Stomach (tissue), 9 donors: ENCODE measurements around the gene DOCK3. TPM values are rescaled to one million over a fixed set of nuclear protein-coding genes. Genes with fewer than 3 reads are reported as not detected.
"Not testable (repeated sequence)": the region's sequence is repeated elsewhere in the genome, so short reads cannot be mapped to it uniquely, and the experiment has no call there.

ENCODE experiments used
- DNase-seq, 2 donors: peaks; one replicate each; pipeline versions ENCODE4 v3.0.0 to v3.0.0-alpha.2; 2013 to 2019
- H3K27ac ChIP-seq, 5 donors: fragments of 200-600 bp in 4 of 5; sonication (generic) in 4 of 5; one replicate each; pipeline ENCODE4 v1.5.1; 2013 to 2019; ENCODE audit warnings: mild to moderate bottlenecking in 1 of 5, moderate library complexity in 1 of 5
- H3K27me3 ChIP-seq, 3 donors: fragments of 200-600 bp; sonication (generic); one replicate each; pipeline ENCODE4 v1.5.1; 2017 to 2019; ENCODE audit warnings: mixed run types in 1 of 3
- H3K36me3 ChIP-seq, 4 donors: fragments of 200-600 bp; sonication (generic); 1 replicate in 3 of 4; 2 replicates in 1 of 4; pipeline ENCODE4 v1.5.1; 2016 to 2019
- H3K4me1 ChIP-seq, 4 donors: fragments of 200-600 bp; sonication (generic); one replicate each; pipeline ENCODE4 v1.5.1; 2016 to 2019
- H3K4me3 ChIP-seq, 4 donors: fragments of 200-600 bp; sonication (generic) in 3 of 4; one replicate each; pipeline ENCODE4 v1.5.1; 2016 to 2019; ENCODE audit warnings: mild to moderate bottlenecking in 1 of 4
- H3K9me3 ChIP-seq, 4 donors: fragments of 200-600 bp; sonication (generic); one replicate each; pipeline ENCODE4 v1.5.1; 2016 to 2019
- CTCF ChIP-seq, 7 experiments: fragments of 450-650 bp in 4 of 7; fragments of 200-600 bp in 3 of 7; sonication (generic) in 3 of 7; IDR thresholded peaks; one replicate each; pipeline ENCODE4 v1.5.1; 2016 to 2019; ENCODE audit warnings: antibody characterized with exemption in 7 of 7, control low read depth in 2 of 7, mild to moderate bottlenecking in 1 of 7
- EP300 ChIP-seq: sonication (generic); formaldehyde crosslinking; IDR thresholded peaks from one replicate; pipeline ENCODE4 v1.6.1; 2017; ENCODE audit warnings: antibody characterized with exemption
- POLR2A ChIP-seq, 4 donors: fragments of 450-650 bp; IDR thresholded peaks; one replicate each; pipeline ENCODE4 v1.6.1; 2016; ENCODE audit warnings: antibody characterized with exemption in 4 of 4, control low read depth in 2 of 4, mild to moderate bottlenecking in 1 of 4, moderate library complexity in 1 of 4
- POLR2AphosphoS5 ChIP-seq, 3 donors: sonication (generic); formaldehyde crosslinking; IDR thresholded peaks; one replicate each; pipeline ENCODE4 v1.6.1; 2016; ENCODE audit warnings: antibody characterized with exemption in 3 of 3
- WGBS, 5 donors: extraction: QIAGEN DNeasy Blood & Tissue Kit in 3 of 5; methylation state at CpG; one replicate each; pipeline versions ENCODE4 v1.1.5 to v1.1.7; 2013 to 2018; 5-methylcytosine and 5-hydroxymethylcytosine counted together
- intact Hi-C: fragments of 100-400 bp; cut with DNase I; formaldehyde crosslinking; loops from one replicate; pipeline ENCODE4 v1.15.1; 2023; ENCODE audit warnings: low total_unique reads
- polyA plus RNA-seq, 3 donors: library from polyadenylated mRNA; stranded (reverse); fragments of 200-250 nt; gene quantifications; one replicate each; pipeline ENCODE4 v1.2.3, GENCODE V29; 2013
- total RNA-seq, 5 donors: library from RNA; depleted of rRNA; stranded (reverse); fragments of >200 nt; gene quantifications; one replicate each; pipeline versions ENCODE4 v1.1.0 to v1.2.3, GENCODE V29; 2014 to 2016
- donor health status: healthy with polysubstance abuse.
- donor health status: Bipolar disorder and iron deficiency.
- donor health status: healthy.

DOCK3 gene
- total and polyA plus RNA-seq, 8 donors: 0.06 to 2.3 (median 1.0) TPM; not detected in 2

- no peaks in the 10 kb centered on the region for H3K4me1 ChIP-seq
- H3K27ac ChIP-seq: no peak overlapping the region
- TF ChIP-seq POLR2A (IDR thresholded peaks at IDR 0.05) (no peak), POLR2AphosphoS5 (IDR thresholded peaks at IDR 0.05) (no peak), EP300 (no peak), CTCF (IDR thresholded peaks at IDR 0.05) (no peak)
- 47 to 73% (median 54%) methylated on average over 1 to 4 of the region's 4 CpGs for WGBS, 5 donors
- H3K27me3 ChIP-seq: no peaks in the 10 kb centered on the region
- DNase-seq: no peak
- H3K9me3 ChIP-seq: peaks cover 3 to 20% (median 8%) of the 10 kb centered on the region in 4 donors
- intact Hi-C loops: no loop called here
- H3K4me3 ChIP-seq: no peak overlapping the region
- no peaks in the 10 kb centered on the region for H3K36me3 ChIP-seq
Measured at GRCh38 chr3:51304230-51304629, 629.5 kb downstream of the DOCK3 start.

GRCh38 chr3:51306093-51306492 lies 631.4 kb downstream of the DOCK3 start:
- no peak for DNase-seq
- WGBS, 5 donors: 91 to 100% (median 97%) methylated on average over 1 of the region's 1 CpG
- no peaks in the 10 kb centered on the region for H3K4me1 ChIP-seq
- no peak overlapping the region for H3K4me3 ChIP-seq
- TF ChIP-seq POLR2A (IDR thresholded peaks at IDR 0.05) (no peak), CTCF (IDR thresholded peaks at IDR 0.05) (no peak), EP300 (no peak), POLR2AphosphoS5 (IDR thresholded peaks at IDR 0.05) (no peak)
- no peaks in the 10 kb centered on the region for H3K36me3 ChIP-seq
- H3K27me3 ChIP-seq: no peaks in the 10 kb centered on the region
- peaks cover 3 to 13% (median 7%) of the 10 kb centered on the region in 4 donors for H3K9me3 ChIP-seq
- no peak overlapping the region for H3K27ac ChIP-seq
- intact Hi-C loops: no loop called here

- H3K36me3 ChIP-seq: no peaks in the 10 kb centered on the region
- H3K4me3 ChIP-seq: no peak overlapping the region
- no peaks in the 10 kb centered on the region for H3K27me3 ChIP-seq
- H3K4me1 ChIP-seq: no peaks in the 10 kb centered on the region
- TF ChIP-seq CTCF (IDR thresholded peaks at IDR 0.05) (no peak), POLR2A (IDR thresholded peaks at IDR 0.05) (no peak), POLR2AphosphoS5 (IDR thresholded peaks at IDR 0.05) (no peak), EP300 (no peak)
- no peak for DNase-seq
- 73 to 84% (median 83%) methylated on average over 2 of the region's 2 CpGs for WGBS, 5 donors
- H3K27ac ChIP-seq: no peak overlapping the region
- H3K9me3 ChIP-seq: peaks cover 0 to 4% (median 3%) of the 10 kb centered on the region in 4 donors
- intact Hi-C loops: no loop called here
Measured at GRCh38 chr3:51307458-51307857, 632.7 kb downstream of the DOCK3 start.

GRCh38 chr3:51307945-51308607 lies 633.3 kb downstream of the DOCK3 start:
- H3K9me3 ChIP-seq, H3K27ac ChIP-seq, H3K4me3 ChIP-seq, H3K4me1 ChIP-seq, DNase-seq, H3K27me3 ChIP-seq, intact Hi-C loops, H3K36me3 ChIP-seq: not testable (repeated sequence)
- 25 to 68% (median 54%) methylated on average over 1 to 4 of the region's 5 CpGs; no CpG with 5 or more reads in 1 of the 5 donors for WGBS, 5 donors

GRCh38 chr3:51311055-51311454 lies 636.3 kb downstream of the DOCK3 start:
- H3K27me3 ChIP-seq: no peaks in the 10 kb centered on the region
- no peaks in the 10 kb centered on the region for H3K4me1 ChIP-seq
- no peak overlapping the region for H3K4me3 ChIP-seq
- H3K9me3 ChIP-seq: peaks cover 0 to 4% (median 2%) of the 10 kb centered on the region in 4 donors
- TF ChIP-seq POLR2AphosphoS5 (IDR thresholded peaks at IDR 0.05): no peak
- peak in 4 of 7 experiments; percentile 17 to 44 (median 22) for TF ChIP-seq CTCF (IDR thresholded peaks at IDR 0.05)
- no peak for TF ChIP-seq POLR2A (IDR thresholded peaks at IDR 0.05)
- no peak for TF ChIP-seq EP300
- no peak overlapping the region for H3K27ac ChIP-seq
- intact Hi-C loops: no loop called here
- DNase-seq: peak in 1 of 2 donors; percentile 46
- WGBS, 5 donors: 12 to 38% (median 28%) methylated on average over 1 of the region's 1 CpG
- H3K36me3 ChIP-seq: no peaks in the 10 kb centered on the region
